ENCODE results near the gene ERRFI1.

DNA sequence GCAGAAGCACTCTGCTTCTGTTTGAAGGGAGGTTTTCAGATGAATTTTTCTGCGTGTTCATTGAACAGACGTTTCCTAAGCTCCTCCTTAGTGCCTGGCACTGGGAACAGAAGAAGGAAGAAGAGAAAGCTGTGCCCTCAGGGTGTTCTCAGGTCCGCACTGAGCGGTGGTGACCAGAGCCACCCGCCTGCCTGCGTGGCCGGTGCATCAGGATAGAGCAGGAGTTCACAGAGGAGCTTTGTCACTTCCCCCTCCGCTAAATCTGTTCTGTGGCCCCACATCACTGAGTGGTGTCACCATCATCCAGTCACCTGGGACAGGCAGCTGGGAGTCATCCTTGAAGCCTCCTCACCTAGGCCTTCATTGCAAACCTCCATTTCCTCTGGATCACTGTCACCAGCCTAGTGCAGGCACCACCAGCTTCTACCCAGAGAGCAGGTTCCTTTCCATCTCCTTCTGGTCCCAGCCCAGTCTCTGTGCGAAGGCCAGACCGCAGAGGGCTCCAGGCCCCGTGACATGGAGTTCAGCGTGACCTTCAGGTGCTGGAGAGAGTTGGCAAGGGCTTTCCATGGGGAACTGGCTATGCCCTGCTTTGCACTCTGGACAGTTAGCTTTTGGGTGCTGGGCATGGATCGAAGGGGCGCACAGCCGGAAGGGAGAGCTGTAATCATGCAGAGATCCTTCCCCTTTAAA is 42.9 kb downstream of the ERRFI1 start:
- TF ChIP-seq, protein P1, sequence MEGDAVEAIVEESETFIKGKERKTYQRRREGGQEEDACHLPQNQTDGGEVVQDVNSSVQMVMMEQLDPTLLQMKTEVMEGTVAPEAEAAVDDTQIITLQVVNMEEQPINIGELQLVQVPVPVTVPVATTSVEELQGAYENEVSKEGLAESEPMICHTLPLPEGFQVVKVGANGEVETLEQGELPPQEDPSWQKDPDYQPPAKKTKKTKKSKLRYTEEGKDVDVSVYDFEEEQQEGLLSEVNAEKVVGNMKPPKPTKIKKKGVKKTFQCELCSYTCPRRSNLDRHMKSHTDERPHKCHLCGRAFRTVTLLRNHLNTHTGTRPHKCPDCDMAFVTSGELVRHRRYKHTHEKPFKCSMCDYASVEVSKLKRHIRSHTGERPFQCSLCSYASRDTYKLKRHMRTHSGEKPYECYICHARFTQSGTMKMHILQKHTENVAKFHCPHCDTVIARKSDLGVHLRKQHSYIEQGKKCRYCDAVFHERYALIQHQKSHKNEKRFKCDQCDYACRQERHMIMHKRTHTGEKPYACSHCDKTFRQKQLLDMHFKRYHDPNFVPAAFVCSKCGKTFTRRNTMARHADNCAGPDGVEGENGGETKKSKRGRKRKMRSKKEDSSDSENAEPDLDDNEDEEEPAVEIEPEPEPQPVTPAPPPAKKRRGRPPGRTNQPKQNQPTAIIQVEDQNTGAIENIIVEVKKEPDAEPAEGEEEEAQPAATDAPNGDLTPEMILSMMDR (IDR thresholded peaks at IDR 0.05), result no peak
- no peak for TF ChIP-seq POLR2A (IDR thresholded peaks at IDR 0.05)

Measured in uterus (tissue), 2 donors.